GM19324 (cell line): Measurements from ENCODE around the gene ARL8B.
"Not testable (repeated sequence)": the region's sequence is repeated elsewhere in the genome, so short reads cannot be mapped to it uniquely, and the experiment has no call there.

Experiments
- ATAC-seq: cut with Tn5 transposase; IDR thresholded peaks from one replicate; pipeline ENCODE4 v1.9.1; 2021; ENCODE audit warnings: mild to moderate bottlenecking, moderate library complexity; ENCODE audit not compliant: unreplicated experiment, low FRiP score

The ARL8B gene

DNA sequence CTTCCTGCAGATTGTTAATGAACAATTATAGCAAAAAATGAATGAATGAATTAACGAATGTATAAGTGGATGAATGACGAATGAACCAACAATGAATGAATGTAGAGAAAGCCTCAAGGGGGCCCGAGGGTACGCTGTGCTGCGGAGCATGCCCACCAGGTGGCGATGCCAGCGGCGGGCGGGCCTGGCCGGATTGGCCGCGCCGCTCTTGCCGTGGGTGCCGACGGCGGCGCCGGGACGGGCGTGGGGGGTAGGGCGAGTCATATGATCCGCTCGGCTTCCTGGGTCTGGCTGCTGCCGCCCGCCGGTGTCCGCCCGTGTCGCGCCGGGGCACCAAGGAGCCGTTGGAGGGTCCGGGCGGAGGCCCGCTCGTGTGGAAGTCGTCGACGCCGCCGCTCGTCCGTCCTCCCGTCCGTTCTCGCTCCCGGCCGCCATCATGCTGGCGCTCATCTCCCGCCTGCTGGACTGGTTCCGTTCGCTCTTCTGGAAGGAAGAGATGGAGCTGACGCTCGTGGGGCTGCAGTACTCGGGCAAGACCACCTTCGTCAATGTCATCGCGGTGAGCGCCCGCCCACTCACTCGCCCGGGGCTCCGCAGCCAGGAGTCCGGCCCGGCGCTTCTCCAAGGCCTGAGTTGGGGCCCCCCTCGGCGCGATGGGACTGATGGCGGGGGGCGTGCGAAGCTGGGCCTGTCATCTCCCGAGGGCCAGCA, at the start of gene ARL8B:
Gene ARL8B, plus strand, starts transcription at position 263 of the 711 bp plus-strand sequence. Its CDS starts 174 bp downstream, at position 437.
- ATAC-seq, result peak; percentile 97

DNA sequence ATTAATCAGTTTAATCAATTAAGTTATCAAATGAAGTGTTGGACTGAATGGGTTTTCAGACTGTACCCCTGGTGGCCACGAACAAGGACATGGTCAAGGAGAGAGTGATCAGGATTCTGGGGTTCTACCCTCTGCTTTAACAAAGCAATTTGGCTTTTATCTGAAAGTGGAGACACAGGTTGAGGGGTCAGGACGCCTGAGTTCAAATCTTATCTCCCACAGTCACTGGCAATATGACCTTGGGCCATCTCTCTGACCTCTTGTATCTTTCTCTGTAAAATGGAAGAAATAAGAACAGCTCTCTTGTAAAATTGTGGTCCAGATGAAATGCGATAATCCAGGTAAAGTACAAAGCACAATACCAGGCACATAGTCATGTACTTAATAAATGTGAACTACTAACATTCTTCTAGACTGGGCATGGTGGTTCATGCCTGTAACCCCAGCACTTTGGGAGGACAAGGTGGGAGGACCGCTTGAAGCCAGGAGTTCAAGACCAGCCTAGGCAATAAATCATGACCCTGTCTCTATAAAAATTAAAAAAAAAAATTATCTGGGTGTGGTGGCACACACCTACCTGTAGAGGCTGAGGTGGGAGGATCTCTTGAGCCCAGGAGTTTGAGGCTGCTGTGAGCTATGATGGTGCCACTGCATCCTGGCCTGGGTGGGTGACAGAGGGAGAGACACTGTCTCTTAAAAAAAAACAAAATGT, 48.6 kb upstream of the ARL8B start:
- no peak for ATAC-seq

DNA sequence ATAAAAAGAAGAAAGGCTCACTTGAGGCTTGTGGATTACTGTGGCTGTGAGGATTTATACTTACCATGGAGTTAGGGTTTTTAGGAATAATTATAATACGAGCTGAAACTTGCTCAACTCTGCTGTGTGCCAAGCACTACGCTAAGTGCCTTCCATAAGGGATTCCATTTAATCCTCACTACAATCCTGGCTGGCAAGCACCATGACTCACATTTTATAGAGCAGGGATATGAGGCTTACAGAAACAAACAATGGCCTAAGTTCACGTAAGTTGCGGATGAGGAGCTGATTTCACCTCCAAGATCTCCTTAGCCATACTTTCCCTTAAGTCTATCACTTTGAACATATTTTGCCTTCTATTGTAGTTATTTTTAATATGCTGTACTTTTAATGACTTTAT, 43.9 kb upstream of the ARL8B start:
- ATAC-seq, result no peak

DNA sequence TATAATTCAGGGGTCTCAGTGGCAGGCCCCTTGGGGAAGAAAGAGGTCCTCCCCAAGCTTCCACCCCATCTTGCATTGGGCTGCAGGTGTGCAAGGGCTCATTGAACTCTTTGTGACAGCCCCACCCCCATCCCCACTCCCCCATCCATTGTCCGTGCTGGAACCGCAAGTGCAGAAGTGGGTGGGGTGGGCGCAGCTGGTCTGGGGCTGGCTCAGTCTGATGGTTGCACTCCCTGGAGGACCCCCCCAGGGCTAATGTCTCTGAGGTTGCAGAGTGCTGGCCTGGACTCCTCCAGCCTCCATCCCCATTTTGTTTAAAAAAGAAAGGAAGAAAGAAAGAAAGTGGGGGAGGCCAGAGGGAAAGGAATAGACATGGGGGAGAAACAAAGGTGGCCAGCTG, 42.3 kb upstream of the ARL8B start:
- no peak for ATAC-seq

DNA sequence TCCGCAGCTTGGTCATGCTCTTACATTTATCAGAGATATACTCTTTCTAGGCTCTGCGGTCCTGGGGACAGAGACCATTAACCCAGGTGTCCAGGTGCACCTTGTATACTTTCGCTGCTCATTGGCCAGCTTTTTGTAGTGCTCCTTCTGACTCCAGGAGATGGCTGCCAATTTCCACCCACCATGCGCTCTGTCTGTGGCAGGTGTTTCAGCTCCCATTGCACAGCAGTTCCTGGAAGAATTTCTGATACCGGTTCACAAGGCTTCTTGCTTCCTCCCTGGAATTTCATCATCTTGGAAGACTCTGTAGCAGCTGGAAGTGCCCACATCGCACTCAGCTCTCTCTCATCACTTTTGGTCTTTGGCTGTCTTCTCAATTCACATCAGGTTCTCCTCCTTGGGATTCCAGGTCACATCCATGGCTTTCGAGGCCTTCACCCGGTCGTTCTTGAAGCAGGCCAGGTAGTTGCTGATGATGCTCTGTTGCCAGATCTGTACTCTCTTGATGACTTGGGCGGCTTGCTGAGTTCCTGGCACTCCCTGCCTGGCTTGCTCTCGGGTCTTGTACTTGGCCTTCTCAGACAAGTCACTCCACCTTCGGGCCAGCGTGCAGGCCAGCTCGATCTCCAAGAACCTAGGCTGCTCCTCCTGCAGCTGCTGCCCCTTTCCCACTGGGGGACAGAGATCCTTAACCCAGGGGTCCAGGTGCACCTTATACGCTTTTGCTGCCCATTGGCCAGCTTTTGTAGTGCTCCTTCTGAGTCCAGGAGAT, 41.1 kb upstream of the ARL8B start:
- ATAC-seq, result no peak

DNA sequence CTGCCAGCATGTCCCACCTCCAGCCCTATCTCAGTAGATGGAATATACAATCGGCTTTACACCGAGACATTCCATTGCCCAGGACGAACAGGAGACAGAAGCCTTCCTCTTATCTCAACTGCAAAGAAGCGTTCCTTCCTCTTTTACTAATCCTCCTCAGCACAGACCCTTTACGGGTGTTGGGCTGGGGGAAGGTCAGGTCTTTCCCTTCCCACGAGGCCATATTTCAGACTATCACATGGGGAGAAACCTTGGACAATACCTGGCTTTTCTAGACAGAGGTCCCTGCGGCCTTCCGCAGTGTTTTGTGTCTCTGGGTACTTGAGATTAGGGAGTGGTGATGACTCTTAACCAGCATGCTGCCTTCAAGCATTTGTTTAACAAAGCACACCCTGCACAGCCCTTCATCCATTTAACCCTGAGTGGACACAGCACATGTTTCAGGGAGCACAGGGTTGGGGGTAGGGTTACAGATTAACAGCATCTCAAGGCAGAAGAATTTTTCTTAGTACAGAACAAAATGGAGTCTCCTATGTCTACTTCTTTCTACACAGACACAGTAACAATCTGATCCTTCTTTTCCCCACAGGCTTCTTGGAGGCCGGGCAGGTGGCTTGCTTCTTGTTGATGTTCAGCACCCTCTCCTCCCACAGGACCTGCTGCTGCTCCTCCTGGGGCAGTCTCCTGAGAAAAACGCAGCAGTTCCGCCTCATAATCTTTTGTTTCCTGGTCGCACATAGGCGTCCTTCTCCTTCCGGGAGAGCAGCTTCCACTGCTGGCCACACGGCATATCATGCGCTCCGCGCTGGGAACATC, 39.9 kb upstream of the ARL8B start:
- not testable (repeated sequence) for ATAC-seq

DNA sequence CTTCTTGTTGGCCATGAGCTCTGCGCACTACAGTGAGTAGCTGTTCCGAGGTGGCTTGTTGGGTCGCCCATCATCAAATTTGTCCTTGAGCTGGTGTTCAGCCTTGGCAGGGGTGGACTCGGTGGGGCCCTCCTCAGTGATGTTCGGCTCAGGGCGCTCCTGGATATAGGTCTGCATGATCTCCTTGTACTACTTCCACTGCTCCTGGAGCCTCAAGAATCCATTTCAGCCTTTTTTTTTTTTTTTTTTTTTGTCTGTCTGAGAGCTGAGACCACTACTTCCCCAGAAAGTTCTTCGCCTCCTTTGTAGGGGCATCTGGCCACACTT, 39.3 kb upstream of the ARL8B start:
- ATAC-seq, result no peak

DNA sequence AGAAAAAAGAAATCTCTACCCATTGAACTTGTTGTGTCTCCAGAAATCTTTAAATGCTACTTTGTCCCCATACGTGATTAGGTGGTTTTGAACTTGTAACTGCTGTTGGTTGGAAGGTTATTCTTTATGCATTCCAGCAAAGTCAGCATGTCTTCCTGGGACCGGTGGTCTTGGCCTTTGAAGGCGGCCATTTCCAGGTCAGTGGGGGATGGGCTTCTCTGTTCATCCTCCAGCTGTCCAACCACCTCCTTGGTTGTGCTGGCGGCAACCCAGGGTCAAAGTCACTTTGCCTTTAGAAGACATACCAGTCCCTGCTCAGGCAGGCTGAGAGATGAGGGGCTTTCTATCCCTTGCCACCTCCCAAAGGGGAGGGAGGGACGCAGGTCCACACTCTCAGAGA, 37.9 kb upstream of the ARL8B start:
- ATAC-seq, result no peak

DNA sequence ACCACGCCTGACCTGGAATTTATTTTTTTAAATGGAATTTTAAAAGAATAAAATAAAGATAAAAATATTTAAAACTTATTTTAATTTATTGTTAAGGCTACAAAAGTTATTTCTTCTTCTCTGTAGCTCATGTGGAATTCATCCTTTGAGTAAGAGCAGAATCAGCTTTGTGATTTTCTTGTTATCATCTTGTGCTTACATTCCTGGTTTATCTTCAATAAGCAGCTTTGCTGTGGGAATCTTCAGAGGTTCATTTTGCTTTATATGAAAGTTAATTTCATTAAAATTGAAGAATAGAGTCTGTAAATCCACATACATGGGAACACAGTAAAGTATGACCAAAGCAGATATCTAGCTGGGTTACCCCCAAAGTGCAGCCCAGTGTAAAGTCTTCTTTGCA, 35.4 kb upstream of the ARL8B start:
- no peak for ATAC-seq

DNA sequence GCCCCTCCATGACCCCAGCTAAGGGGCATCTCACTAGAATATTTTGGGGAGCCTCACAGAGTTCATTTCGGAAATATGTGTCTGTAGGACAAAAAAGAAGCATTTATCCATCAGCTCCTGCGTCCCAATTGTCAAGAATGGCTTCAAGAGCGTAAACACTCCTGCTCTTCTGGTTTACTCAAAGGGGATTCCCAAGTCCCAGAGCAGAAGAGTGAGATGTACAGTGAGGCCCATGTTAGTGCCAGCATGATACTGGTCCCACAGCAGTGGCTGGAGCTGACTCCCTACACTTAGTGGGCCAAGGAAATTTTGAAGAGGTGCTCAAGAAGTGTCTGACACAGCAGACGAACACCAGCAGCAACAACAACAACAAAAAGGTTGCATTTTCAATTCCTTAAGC, 34.9 kb upstream of the ARL8B start:
- no peak for ATAC-seq

DNA sequence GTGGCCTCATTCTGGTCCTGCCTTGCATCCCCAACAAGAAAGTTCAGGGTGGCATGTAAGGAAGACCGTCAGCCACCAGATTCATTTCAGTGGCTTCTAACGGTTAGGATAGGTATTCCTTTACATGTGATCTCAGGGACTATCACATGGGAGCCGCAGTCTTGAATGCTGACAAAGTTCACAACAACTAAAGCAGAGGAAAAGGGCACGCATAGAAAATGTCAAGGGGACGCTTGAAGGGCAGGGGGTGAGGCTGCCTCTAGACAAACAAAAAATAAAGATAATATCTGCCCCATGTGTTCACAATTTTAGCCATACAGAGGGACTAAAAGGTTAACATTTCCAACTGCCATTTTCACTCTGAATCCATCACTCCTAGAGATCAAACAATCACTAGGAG, 31.9 kb upstream of the ARL8B start:
- ATAC-seq, result no peak

DNA sequence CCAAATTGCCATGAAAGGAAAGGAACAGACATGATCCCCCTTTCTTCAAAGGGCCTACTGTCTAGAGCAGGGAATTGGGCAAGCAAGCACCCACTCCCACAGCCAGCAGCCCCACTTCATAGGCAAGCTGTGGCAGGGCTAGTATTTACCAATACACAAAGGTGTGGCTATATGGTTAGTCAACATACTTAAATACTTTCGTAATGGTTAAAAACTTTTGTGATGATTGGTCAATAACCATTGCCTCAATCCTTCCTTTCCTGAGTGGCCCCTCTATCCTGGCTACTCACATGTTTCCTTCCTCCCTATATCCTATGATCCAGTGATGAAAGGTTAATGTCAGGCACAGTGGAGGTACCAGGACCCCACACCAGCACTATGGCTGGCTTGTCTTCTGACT, 30.1 kb upstream of the ARL8B start:
- no peak for ATAC-seq

DNA sequence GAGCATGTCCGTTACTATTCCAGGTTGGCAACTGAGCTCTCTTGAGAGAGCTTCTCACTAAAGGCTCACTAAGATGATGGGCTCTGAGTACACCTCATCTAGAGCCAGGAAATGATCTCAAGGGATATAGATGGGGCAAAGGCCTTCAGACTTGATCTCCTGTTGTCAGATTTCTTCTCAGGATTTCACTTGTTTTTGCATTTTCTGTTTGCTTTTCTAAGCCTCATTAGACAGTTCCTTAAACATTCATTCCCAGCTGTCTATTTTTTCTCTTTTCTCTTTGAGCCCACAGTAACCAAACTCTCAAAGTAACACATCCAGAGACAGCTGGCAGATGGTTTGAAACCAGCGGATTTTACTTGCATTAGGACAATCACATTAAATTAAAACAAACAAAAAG, 28.4 kb upstream of the ARL8B start:
- ATAC-seq, result no peak

DNA sequence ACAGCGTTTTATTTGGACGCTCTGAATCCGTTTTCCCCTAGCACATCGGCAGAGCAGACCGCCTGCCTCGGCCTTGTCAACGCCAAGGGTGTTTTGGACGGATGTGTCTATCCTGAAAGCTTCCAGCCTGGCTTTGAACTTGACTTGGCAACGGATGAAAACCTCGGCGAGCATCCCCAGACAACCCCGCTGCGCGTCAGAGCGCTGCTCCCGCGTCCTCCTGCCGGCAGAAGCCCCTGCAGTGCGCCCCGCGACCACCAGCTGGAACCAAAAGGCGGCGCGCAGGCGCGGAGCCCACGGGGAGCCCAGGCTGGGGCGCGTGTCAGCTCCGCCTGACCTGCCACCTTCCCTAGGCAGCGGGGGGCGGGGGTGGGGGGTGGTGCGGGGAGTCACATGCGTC, 26.2 kb upstream of the ARL8B start:
- no peak for ATAC-seq

DNA sequence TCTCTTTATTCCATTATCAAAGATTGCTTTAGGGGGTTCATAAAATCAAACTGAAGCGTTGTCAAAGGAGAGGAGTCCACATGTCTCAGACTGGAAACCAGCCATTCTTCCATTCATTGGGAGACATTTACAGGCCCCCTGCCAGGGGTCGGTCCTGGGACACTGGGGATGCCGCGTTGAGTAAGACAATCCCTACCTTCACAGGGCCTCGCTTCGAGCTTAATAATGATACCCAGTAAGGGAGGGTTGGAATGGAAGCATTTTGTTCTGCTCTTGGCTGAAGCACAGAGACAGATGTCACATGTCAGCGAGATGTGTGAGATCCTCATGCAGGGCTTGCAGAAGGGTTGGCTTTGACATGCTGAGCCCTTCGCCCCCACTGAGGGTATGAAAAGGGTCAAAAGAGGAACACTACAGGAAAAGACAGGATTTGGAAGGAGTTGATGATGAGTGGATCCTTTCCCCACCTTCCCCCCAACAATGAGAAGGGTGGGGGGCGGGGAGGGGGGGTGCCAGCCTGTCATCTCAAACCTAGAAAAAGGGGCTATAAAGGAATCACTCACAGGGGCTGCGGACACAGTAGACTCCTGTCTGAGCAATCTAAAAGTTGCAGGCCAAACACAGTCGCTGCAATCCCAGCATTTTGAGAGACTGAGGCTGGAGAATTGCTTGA, 25.6 kb upstream of the ARL8B start:
- ATAC-seq, result no peak

DNA sequence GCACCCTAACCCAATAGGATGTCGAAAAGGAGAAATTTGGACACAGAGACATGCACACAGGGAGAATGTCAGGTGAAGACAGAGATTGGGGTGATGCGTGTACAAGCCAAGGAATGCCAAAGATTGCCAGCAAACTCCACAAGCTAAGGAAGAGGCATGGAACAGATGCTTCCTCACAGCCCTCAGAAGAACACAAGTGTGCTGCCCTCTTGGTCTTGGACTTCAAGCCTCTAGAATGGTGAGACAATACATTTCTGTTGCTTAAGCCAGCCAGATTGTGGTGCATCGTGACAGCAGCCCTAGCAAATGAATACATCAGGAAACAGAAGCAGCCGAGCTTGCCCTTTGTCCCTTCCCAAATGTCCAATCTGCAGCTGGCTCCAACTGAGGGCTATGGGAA, 23.7 kb upstream of the ARL8B start:
- no peak for ATAC-seq

DNA sequence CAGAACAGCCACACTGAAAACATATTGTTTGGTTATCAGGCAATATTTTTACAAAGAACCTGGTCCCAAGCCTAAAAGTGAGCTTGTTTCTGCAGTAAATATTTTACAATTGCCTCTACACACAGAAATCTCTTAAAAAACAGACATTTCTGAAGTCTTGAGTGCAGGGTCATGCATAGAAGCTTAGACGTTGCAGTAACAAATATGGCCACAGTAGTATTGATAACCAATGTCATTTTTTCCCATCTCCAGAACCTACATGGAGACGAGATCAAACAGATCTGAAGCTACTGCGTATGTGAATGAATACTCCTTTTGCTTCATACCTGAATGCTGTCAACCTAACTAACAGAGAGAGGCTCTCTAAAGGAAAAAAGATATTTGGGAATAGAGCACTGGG, 19.6 kb upstream of the ARL8B start:
- no peak for ATAC-seq

DNA sequence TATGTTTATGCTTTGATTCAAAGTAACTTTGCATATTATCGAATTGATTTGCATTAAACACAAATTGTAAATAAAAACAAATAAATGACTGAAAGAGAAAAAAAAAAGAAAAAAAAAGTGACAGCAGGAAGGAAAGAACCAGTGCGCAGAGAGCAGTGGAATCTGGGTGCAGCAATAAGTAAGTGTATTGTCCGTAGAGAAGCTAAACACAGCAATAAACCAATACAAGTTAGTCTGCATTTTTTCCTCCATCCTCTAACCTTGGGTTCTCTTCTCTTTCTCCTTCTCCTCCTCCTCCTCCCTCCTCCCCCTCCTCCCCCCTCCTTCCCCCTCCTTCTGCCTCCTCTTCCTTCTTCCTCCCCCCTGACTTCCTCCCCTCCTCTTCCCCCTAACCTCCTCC, 18.3 kb upstream of the ARL8B start:
- ATAC-seq, result no peak

DNA sequence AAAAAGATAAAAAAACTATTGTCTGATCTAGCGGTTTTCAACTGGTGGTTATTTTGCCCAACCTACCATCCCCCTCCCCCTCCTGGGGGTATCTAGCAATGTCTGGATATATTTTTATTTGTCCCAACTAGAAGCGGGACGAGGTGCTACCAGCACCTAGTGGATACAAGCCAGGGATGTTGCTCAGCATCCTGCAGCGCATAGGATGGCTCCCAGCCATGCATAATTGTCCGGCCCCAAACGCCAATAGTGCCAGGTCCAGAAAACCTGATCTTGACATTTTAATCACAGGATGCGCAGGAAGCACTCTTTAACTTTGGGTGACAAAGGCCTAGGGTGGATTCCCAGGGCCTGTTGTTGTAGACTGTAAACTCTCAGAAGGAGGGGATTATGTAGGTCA, 17.0 kb upstream of the ARL8B start:
- ATAC-seq, result no peak

DNA sequence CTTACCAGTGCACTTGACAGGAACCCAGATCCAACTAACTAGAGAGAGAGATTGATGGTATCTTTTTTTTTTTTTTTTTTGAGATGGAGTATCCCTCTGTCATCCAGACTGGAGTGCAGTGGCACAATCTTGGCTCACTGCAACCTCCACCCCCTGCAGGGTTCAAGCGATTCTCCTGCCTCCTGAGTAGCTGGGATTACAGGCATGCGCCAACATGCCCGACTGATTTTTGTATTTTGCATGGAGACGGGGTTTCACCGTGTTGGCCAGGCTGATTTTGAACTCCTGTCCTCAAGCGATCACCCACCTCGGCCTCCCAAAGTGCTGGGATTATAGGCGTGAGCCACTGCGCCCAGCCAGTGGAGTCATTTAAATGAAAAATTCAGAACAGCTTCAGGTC, 15.7 kb upstream of the ARL8B start:
- not testable (repeated sequence) for ATAC-seq
